Measurements from ENCODE around the gene PEA15. TPM values are rescaled to one million over a fixed set of nuclear protein-coding genes. Genes with fewer than 3 reads are reported as not detected.

Gene PEA15
- total and polyA plus RNA-seq, 2 donors (not counting 3 experiments of a cell fraction or from before 2014, with no cell fraction given): 250 to 304 TPM

DNA sequence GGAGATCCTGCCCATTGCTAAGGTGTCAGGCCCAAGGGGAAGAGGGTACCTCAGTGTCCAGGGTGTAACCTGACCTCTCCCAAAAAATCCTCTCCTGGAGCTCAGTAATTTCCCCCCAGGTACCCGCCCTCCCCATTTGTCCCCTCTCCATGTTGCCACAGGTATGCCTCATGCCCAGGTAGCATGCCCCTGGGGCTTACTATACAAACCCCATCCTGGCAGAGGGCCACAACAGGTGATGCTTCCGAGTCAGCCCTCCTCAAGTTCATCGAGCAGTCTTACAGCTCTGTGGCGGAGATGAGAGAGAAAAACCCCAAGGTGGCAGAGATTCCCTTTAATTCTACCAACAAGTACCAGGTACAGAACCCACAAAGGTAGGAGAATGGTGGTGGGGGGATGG lies 38.1 kb upstream of the PEA15 start:
- Histone ChIP-seq H3K9me3 (replicated peaks; ENCODE audit: control insufficient read depth, insufficient read depth, low read length) (no peaks in the 10 kb centered on the region), H4K20me1 (replicated peaks; ENCODE audit: control insufficient read depth, extremely low read depth, insufficient read depth, low read length) (no peaks in the 10 kb centered on the region), H3K9me1 (replicated peaks; ENCODE audit: control insufficient read depth, extremely low read depth, insufficient read depth, low read length) (no peaks in the 10 kb centered on the region), H3K4me1 (ENCODE audit: control insufficient read depth, extremely low read depth, insufficient read depth, low read length) (no peaks in the 10 kb centered on the region), H3K4me3 (replicated peaks in 1 of 3; ENCODE audit: insufficient read depth in 1 of 3, low read depth in 1 of 3, low read length in 3 of 3) (no peak overlapping the region), H3K4me2 (ENCODE audit: insufficient read depth, low read length) (no peak overlapping the region), H3K9ac (replicated peaks; ENCODE audit: extremely low read depth, insufficient read depth, low read length) (no peak overlapping the region), H3K27me3 (ENCODE audit: control insufficient read depth in 2 of 2, insufficient read depth in 2 of 2, low read length in 2 of 2) (peaks cover 7 to 9% of the 10 kb centered on the region in 2 experiments), H3K36me3 (ENCODE audit: control insufficient read depth in 2 of 2, extremely low read depth in 1 of 2, insufficient read depth in 2 of 2, low read length in 2 of 2) (no peaks in the 10 kb centered on the region), H2AFZ (ENCODE audit: low read depth, low read length) (no peak overlapping the region), H3K27ac (ENCODE audit: insufficient read depth, low read depth, low read length) (no peak overlapping the region), H3K79me2 (ENCODE audit: control insufficient read depth, insufficient read depth, low read length) (no peaks in the 10 kb centered on the region)
- DNase-seq (ENCODE audit: low read depth, low spot score): no peak
- no peak for TF ChIP-seq GATA2 (IDR thresholded peaks at IDR 0.05; ENCODE audit: insufficient read depth, insufficient read length, low read depth, low read length)
- TF ChIP-seq FOS (IDR thresholded peaks at IDR 0.05; ENCODE audit: borderline replicate concordance, insufficient read depth, low read length): no peak
- dilution Hi-C loops (cut with MboI; ENCODE audit: extremely low pct_ligation_motif_present, low sequenced_read_pairs) (no loop called here), intact Hi-C loops (cut with micrococcal nuclease) (no loop called here)
- no TSS peak for BruUV-seq (replicated peaks)
- ChIA-PET CTCF (interaction anchor here (0.9 to 1.7 kb wide), 4 partner anchors 26 to 88 kb away, joined by 3 to 7 read pairs (median 4); no protein-coding TSS in a partner anchor), POLR2A (no interaction called here)
- FAIRE-seq: no peak

DNA sequence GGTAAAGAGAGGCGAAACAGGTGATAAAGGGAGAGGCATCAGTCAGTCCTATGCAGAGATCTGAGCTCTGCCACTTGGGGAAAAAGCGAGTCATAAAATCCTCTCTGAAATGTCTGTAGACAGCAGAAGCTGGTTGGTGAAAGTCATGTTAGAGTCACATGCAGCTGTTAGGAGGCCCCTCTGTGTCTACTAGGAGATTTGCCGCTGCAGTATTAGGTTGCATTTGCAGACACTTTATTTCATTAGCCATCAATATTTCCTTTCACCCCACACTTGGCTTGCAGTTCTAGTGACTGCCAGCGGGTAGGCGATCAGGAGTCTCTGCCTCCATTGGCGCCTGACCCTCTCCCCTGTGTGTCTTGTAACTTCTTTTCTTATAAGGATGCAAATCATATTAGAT lies 37.6 kb upstream of the PEA15 start:
- dilution Hi-C loops (cut with MboI; ENCODE audit: extremely low pct_ligation_motif_present, low sequenced_read_pairs): no loop called here

More for the DNA sequence above, 37.6 kb upstream of the PEA15 start:
- no peaks in the 10 kb centered on the region for H3K9me1 ChIP-seq (replicated peaks; ENCODE audit: control insufficient read depth, extremely low read depth, insufficient read depth, low read length)
- no peaks in the 10 kb centered on the region for H4K20me1 ChIP-seq (replicated peaks; ENCODE audit: control insufficient read depth, extremely low read depth, insufficient read depth, low read length)
- no peaks in the 10 kb centered on the region for H3K36me3 ChIP-seq (ENCODE audit: control insufficient read depth in 2 of 2, extremely low read depth in 1 of 2, insufficient read depth in 2 of 2, low read length in 2 of 2)
- H3K9ac ChIP-seq (replicated peaks; ENCODE audit: extremely low read depth, insufficient read depth, low read length): no peak overlapping the region
- intact Hi-C loops (cut with micrococcal nuclease): no loop called here
- FAIRE-seq: no peak
- H2AFZ ChIP-seq (ENCODE audit: low read depth, low read length): no peak overlapping the region
- no peak overlapping the region for H3K4me2 ChIP-seq (ENCODE audit: insufficient read depth, low read length)
- CTCF ChIA-PET: interaction anchor here (1.2 to 1.7 kb wide), 3 partner anchors 26 to 89 kb away, joined by 3 to 7 read pairs (median 4); no protein-coding TSS in a partner anchor
- no peak for TF ChIP-seq GATA2 (IDR thresholded peaks at IDR 0.05; ENCODE audit: insufficient read depth, insufficient read length, low read depth, low read length)
- TF ChIP-seq POLR2AphosphoS5 (IDR thresholded peaks at IDR 0.05; ENCODE audit: insufficient read depth, low read depth, low read length): no peak
- TF ChIP-seq MYC (IDR thresholded peaks at IDR 0.05; ENCODE audit: low read depth, low read length): no peak
- no peak for TF ChIP-seq FOS (IDR thresholded peaks at IDR 0.05; ENCODE audit: borderline replicate concordance, insufficient read depth, low read length)
- no peak for TF ChIP-seq POLR2A (IDR thresholded peaks at IDR 0.05; ENCODE audit: low read depth, low read length)
- TF ChIP-seq EZH2 (IDR thresholded peaks at IDR 0.05; ENCODE audit: borderline replicate concordance, low read depth, low read length, severe bottlenecking): no peak
- TF ChIP-seq, protein P1, sequence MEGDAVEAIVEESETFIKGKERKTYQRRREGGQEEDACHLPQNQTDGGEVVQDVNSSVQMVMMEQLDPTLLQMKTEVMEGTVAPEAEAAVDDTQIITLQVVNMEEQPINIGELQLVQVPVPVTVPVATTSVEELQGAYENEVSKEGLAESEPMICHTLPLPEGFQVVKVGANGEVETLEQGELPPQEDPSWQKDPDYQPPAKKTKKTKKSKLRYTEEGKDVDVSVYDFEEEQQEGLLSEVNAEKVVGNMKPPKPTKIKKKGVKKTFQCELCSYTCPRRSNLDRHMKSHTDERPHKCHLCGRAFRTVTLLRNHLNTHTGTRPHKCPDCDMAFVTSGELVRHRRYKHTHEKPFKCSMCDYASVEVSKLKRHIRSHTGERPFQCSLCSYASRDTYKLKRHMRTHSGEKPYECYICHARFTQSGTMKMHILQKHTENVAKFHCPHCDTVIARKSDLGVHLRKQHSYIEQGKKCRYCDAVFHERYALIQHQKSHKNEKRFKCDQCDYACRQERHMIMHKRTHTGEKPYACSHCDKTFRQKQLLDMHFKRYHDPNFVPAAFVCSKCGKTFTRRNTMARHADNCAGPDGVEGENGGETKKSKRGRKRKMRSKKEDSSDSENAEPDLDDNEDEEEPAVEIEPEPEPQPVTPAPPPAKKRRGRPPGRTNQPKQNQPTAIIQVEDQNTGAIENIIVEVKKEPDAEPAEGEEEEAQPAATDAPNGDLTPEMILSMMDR (IDR thresholded peaks at IDR 0.05; ENCODE audit: extremely low read depth in 1 of 2, insufficient read depth in 1 of 2, low read depth in 1 of 2, low read length in 2 of 2): no peak
- TF ChIP-seq, protein P2, sequence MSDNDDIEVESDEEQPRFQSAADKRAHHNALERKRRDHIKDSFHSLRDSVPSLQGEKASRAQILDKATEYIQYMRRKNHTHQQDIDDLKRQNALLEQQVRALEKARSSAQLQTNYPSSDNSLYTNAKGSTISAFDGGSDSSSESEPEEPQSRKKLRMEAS (IDR thresholded peaks at IDR 0.05; ENCODE audit: insufficient read depth, insufficient read length): no peak
- no peak for TF ChIP-seq JUN (IDR thresholded peaks at IDR 0.05; ENCODE audit: borderline replicate concordance, insufficient read depth, insufficient read length, low read depth)
- no peak for DNase-seq (ENCODE audit: low read depth, low spot score)
- BruUV-seq (replicated peaks): no TSS peak
- H3K27me3 ChIP-seq (ENCODE audit: control insufficient read depth in 2 of 2, insufficient read depth in 2 of 2, low read length in 2 of 2): peaks cover 7 to 9% of the 10 kb centered on the region in 2 experiments
- no peaks in the 10 kb centered on the region for H3K4me1 ChIP-seq (ENCODE audit: control insufficient read depth, extremely low read depth, insufficient read depth, low read length)
- no peaks in the 10 kb centered on the region for H3K9me3 ChIP-seq (replicated peaks; ENCODE audit: control insufficient read depth, insufficient read depth, low read length)
- H3K79me2 ChIP-seq (ENCODE audit: control insufficient read depth, insufficient read depth, low read length): no peaks in the 10 kb centered on the region
- no peak overlapping the region for H3K27ac ChIP-seq (ENCODE audit: insufficient read depth, low read depth, low read length)
- no peak overlapping the region for H3K4me3 ChIP-seq (replicated peaks in 1 of 3; ENCODE audit: insufficient read depth in 1 of 3, low read depth in 1 of 3, low read length in 3 of 3)
- POLR2A ChIA-PET: no interaction called here

Measured in endothelial cell of umbilical vein (primary cell).